ENCODE results near the gene GAL3ST3. TPM values are rescaled to one million over a fixed set of nuclear protein-coding genes. Genes with fewer than 3 reads are reported as not detected.

Gene GAL3ST3
- total RNA-seq, 2 experiments from 2014 or later = 0.51 to 1.0 TPM

GRCh38 chr11:66002648-66003225 is 46.2 kb downstream of the GAL3ST3 start:
- CTCF ChIA-PET = interaction anchor here (0.9 to 1.9 kb wide), 8 partner anchors 13 to 223 kb away, joined by 3 to 14 read pairs (median 4); partner anchors contain the start of genes AP5B1 and CCDC85B
- Mint-ChIP-seq H3K27me3 (no peaks in the 10 kb centered on the region), H3K4me3 (peak overlapping the region; percentile 98), H3K36me3 (ENCODE audit: low read depth) (peaks cover 57% of the 10 kb centered on the region), H3K4me1 (ENCODE audit: low read depth) (peaks cover 34% of the 10 kb centered on the region), H3K9me3 (no peaks in the 10 kb centered on the region), H3K27ac (peak overlapping the region; percentile 98)
- intact Hi-C loops (cut with micrococcal nuclease) = no loop called here
- ATAC-seq (peak; percentile 58), DNase-seq (no peak)
- POLR2A ChIA-PET = interaction anchor here (0.6 to 1.4 kb wide), 12 partner anchors 9 to 291 kb away, joined by 3 to 10 read pairs (median 4); partner anchors contain the start of genes CCDC85B, CST6, KAT5 and MUS81
- no peak for TF ChIP-seq CTCF (IDR thresholded peaks at IDR 0.05)

- H3K36me3 Mint-ChIP-seq (ENCODE audit: low read depth) = peaks cover 63% of the 10 kb centered on the region
- H3K27me3 Mint-ChIP-seq = no peaks in the 10 kb centered on the region
- CTCF ChIA-PET = interaction anchor here (0.9 to 1.9 kb wide), 8 partner anchors 12 to 222 kb away, joined by 3 to 14 read pairs (median 4); partner anchors contain the start of genes AP5B1 and CCDC85B
- TF ChIP-seq CTCF (IDR thresholded peaks at IDR 0.05) = no peak
- intact Hi-C loops (cut with micrococcal nuclease) = no loop called here
- ATAC-seq (peak; percentile 93), DNase-seq (peak; percentile 96)
- H3K4me1 Mint-ChIP-seq (ENCODE audit: low read depth) = peaks cover 34% of the 10 kb centered on the region
- peak within 1 kb of the TSS; percentile 98 for H3K4me3 Mint-ChIP-seq
- POLR2A ChIA-PET = interaction anchor here (0.6 to 1.4 kb wide), 11 partner anchors 8 to 290 kb away, joined by 3 to 10 read pairs (median 4); partner anchors contain the start of genes CCDC85B, CST6, KAT5 and MUS81
- H3K9me3 Mint-ChIP-seq = no peaks in the 10 kb centered on the region
- peak within 1 kb of the TSS; percentile 98 for H3K27ac Mint-ChIP-seq
Observed at GRCh38 chr11:66001942-66002647, 46.9 kb downstream of the GAL3ST3 start, which contains the start of the genes BANF1 and EIF1AD. TSS of gene BANF1 (plus strand) at chr11:66002503. CDS start at chr11:66003251, 748 bp downstream. TSS of gene EIF1AD (minus strand) at chr11:66002157. CDS start at chr11:66000389, 1,768 bp downstream.

GRCh38 chr11:65997286-65997685 is 51.7 kb downstream of the GAL3ST3 start:
- POLR2A ChIA-PET = no interaction called here
- Mint-ChIP-seq H3K27ac (peak overlapping the region; percentile 11), H3K27me3 (no peaks in the 10 kb centered on the region), H3K9me3 (no peaks in the 10 kb centered on the region), H3K4me1 (ENCODE audit: low read depth) (peaks cover 17% of the 10 kb centered on the region), H3K4me3 (no peak overlapping the region), H3K36me3 (ENCODE audit: low read depth) (peaks cover 48% of the 10 kb centered on the region)
- CTCF ChIA-PET = interaction anchor here (1.1 kb wide), 1 partner anchor 113 kb away, joined by 4 read pairs; no protein-coding TSS in a partner anchor
- ATAC-seq (no peak), DNase-seq (no peak)
- no peak for TF ChIP-seq CTCF (IDR thresholded peaks at IDR 0.05)
- intact Hi-C loops (cut with micrococcal nuclease) = no loop called here

GRCh38 chr11:65992056-65992455 is 56.9 kb downstream of the GAL3ST3 start:
- DNase-seq (no peak), ATAC-seq (no peak)
- peaks cover 22% of the 10 kb centered on the region for H3K36me3 Mint-ChIP-seq (ENCODE audit: low read depth)
- H3K4me1 Mint-ChIP-seq (ENCODE audit: low read depth) = peaks cover 5% of the 10 kb centered on the region
- intact Hi-C loops (cut with micrococcal nuclease) = no loop called here
- POLR2A ChIA-PET = interaction anchor here (1.0 to 1.2 kb wide), 2 partner anchors 21 to 102 kb away, joined by 3 to 4 read pairs; partner anchors contain the start of gene CCDC85B
- no peak for TF ChIP-seq CTCF (IDR thresholded peaks at IDR 0.05)
- no peaks in the 10 kb centered on the region for H3K9me3 Mint-ChIP-seq
- H3K4me3 Mint-ChIP-seq = no peak overlapping the region
- CTCF ChIA-PET = interaction anchor here (0.6 to 4.3 kb wide), 11 partner anchors 30 to 279 kb away, joined by 3 to 41 read pairs (median 3); partner anchors contain the start of genes AP5B1, CCDC85B, FIBP and KAT5
- no peaks in the 10 kb centered on the region for H3K27me3 Mint-ChIP-seq
- no peak overlapping the region for H3K27ac Mint-ChIP-seq

Other genes with a start within 250 kb of the GAL3ST3 start
- gene SNX32, start 215.2 kb downstream of the GAL3ST3 start, total RNA-seq = 1 to 10 TPM; 1.6 to 2.1 TPM
- gene CFL1, start 191.0 kb downstream of the GAL3ST3 start, total RNA-seq = 1,000 to 10,000 TPM; 1,059 to 1,062 TPM
- gene MUS81, start 188.7 kb downstream of the GAL3ST3 start, total RNA-seq = 10 to 100 TPM; 54.7 to 60.2 TPM
- 10 to 100 TPM; 17.1 to 18.0 TPM for gene EFEMP2, start 176.4 kb downstream of the GAL3ST3 start, total RNA-seq
- 100 to 1,000 TPM; 124 to 126 TPM for gene CTSW, start 169.3 kb downstream of the GAL3ST3 start, total RNA-seq
- gene FIBP, start 160.7 kb downstream of the GAL3ST3 start, total RNA-seq = 10 to 100 TPM; 78.8 to 79.9 TPM
- 10 to 100 TPM; 68.8 to 72.4 TPM for gene CCDC85B, start 158.5 kb downstream of the GAL3ST3 start, total RNA-seq
- 10 to 100 TPM in 1 of 2 experiments, 1 to 10 TPM in 1; 9.9 to 10.2 TPM for gene FOSL1, start 148.8 kb downstream of the GAL3ST3 start, total RNA-seq
- gene C11orf68, start 130.1 kb downstream of the GAL3ST3 start, total RNA-seq = 10 to 100 TPM; 26.2 to 26.3 TPM
- 100 to 1,000 TPM; 135 TPM for gene DRAP1, start 129.7 kb downstream of the GAL3ST3 start, total RNA-seq
- gene TSGA10IP, start 103.7 kb downstream of the GAL3ST3 start, total RNA-seq = not detected
- gene SART1, start 87.4 kb downstream of the GAL3ST3 start, total RNA-seq = 10 to 100 TPM; 58.3 to 63.9 TPM
- 10 to 100 TPM; 44.4 to 45.6 TPM for gene EIF1AD, start 47.0 kb downstream of the GAL3ST3 start, total RNA-seq
- gene BANF1, start 46.7 kb downstream of the GAL3ST3 start, total RNA-seq = 100 to 1,000 TPM; 267 to 311 TPM
- under 1 TPM in 1 of 2 experiments, not detected in 1; 0.50 TPM for gene CST6, start 37.2 kb downstream of the GAL3ST3 start, total RNA-seq
- not detected for gene CATSPER1, start 22.7 kb downstream of the GAL3ST3 start, total RNA-seq
- gene SF3B2, start 3.2 kb upstream of the GAL3ST3 start, total RNA-seq = 100 to 1,000 TPM; 255 to 278 TPM
- 10 to 100 TPM; 76.3 to 78.3 TPM for gene PACS1, start 21.1 kb upstream of the GAL3ST3 start, total RNA-seq
- 10 to 100 TPM; 32.2 to 35.2 TPM for gene KLC2, start 208.5 kb upstream of the GAL3ST3 start, total RNA-seq
- gene RAB1B, start 219.5 kb upstream of the GAL3ST3 start, total RNA-seq = 10 to 100 TPM; 97.9 to 98.2 TPM
- gene CNIH2, start 229.0 kb upstream of the GAL3ST3 start, total RNA-seq = 1 to 10 TPM in 1 of 2 experiments, under 1 TPM in 1; 0.96 to 2.0 TPM
- 10 to 100 TPM; 57.4 to 64.0 TPM for gene YIF1A, start 240.0 kb upstream of the GAL3ST3 start, total RNA-seq
- gene TMEM151A, start 242.7 kb upstream of the GAL3ST3 start, total RNA-seq = not detected

All from activated CD8-positive, alpha-beta T cell treated with anti-CD3 and anti-CD28 coated beads for 36 hours (primary cell).